ENCODE results near the gene MTR. TPM values are rescaled to one million over a fixed set of nuclear protein-coding genes. Genes with fewer than 3 reads are reported as not detected.

The MTR gene
- total RNA-seq, 2 donors from 2014 or later, result 31.3 to 39.8 TPM

GRCh38 chr1:236916131-236916800 lies 121.2 kb downstream of the MTR start:
- ATAC-seq (ENCODE audit: insufficient number of reproducible peaks, low FRiP score, low read depth), result no peak
- Histone ChIP-seq H3K27me3 (replicated peaks; ENCODE audit: insufficient read depth) (no peaks in the 10 kb centered on the region), H3K9me3 (peaks cover 2% of the 10 kb centered on the region), H3K36me3 (no peaks in the 10 kb centered on the region), H3K4me3 (no peak overlapping the region), H3K4me1 (ENCODE audit: control insufficient read depth in 1 of 2, low read depth in 2 of 2) (no peaks in the 10 kb centered on the region), H3K27ac (no peak overlapping the region)
- no peak for DNase-seq (ENCODE audit: low spot score)
- no peak for TF ChIP-seq CTCF (IDR thresholded peaks at IDR 0.05)

- ATAC-seq (ENCODE audit: insufficient number of reproducible peaks, low FRiP score, low read depth), result no peak
- Histone ChIP-seq H3K4me1 (ENCODE audit: control insufficient read depth in 1 of 2, low read depth in 2 of 2) (no peaks in the 10 kb centered on the region), H3K27ac (no peak overlapping the region), H3K9me3 (peaks cover 2% of the 10 kb centered on the region), H3K36me3 (no peaks in the 10 kb centered on the region), H3K4me3 (no peak overlapping the region), H3K27me3 (replicated peaks; ENCODE audit: insufficient read depth) (no peaks in the 10 kb centered on the region)
- TF ChIP-seq CTCF (IDR thresholded peaks at IDR 0.05), result no peak
- DNase-seq (ENCODE audit: low spot score), result no peak
Observed at GRCh38 chr1:236917448-236917847, 122.4 kb downstream of the MTR start.

- Histone ChIP-seq H3K4me1 (ENCODE audit: control insufficient read depth in 1 of 2, low read depth in 2 of 2) (no peaks in the 10 kb centered on the region), H3K4me3 (no peak overlapping the region), H3K27ac (no peak overlapping the region), H3K27me3 (replicated peaks; ENCODE audit: insufficient read depth) (no peaks in the 10 kb centered on the region), H3K9me3 (peaks cover 2% of the 10 kb centered on the region), H3K36me3 (no peaks in the 10 kb centered on the region)
- TF ChIP-seq CTCF (IDR thresholded peaks at IDR 0.05), result no peak
- DNase-seq (ENCODE audit: low spot score) (no peak), ATAC-seq (ENCODE audit: insufficient number of reproducible peaks, low FRiP score, low read depth) (no peak)
Observed at GRCh38 chr1:236920286-236920894, 125.3 kb downstream of the MTR start.

- DNase-seq (ENCODE audit: low spot score), result no peak
- TF ChIP-seq CTCF (IDR thresholded peaks at IDR 0.05), result no peak
Observed at GRCh38 chr1:236921610-236922009, 126.5 kb downstream of the MTR start.

GRCh38 chr1:236922190-236922589 lies 127.1 kb downstream of the MTR start:
- ATAC-seq (ENCODE audit: insufficient number of reproducible peaks, low FRiP score, low read depth), result no peak
- no peak for TF ChIP-seq CTCF (IDR thresholded peaks at IDR 0.05)
- no peak for DNase-seq (ENCODE audit: low spot score)
- Histone ChIP-seq H3K4me3 (no peak overlapping the region), H3K27ac (no peak overlapping the region), H3K36me3 (no peaks in the 10 kb centered on the region), H3K27me3 (replicated peaks; ENCODE audit: insufficient read depth) (no peaks in the 10 kb centered on the region), H3K9me3 (no peaks in the 10 kb centered on the region), H3K4me1 (ENCODE audit: control insufficient read depth in 1 of 2, low read depth in 2 of 2) (no peaks in the 10 kb centered on the region)

More at GRCh38 chr1:236921610-236922009, 126.5 kb downstream of the MTR start:
- Histone ChIP-seq H3K9me3 (peaks cover 2% of the 10 kb centered on the region), H3K4me1 (ENCODE audit: control insufficient read depth in 1 of 2, low read depth in 2 of 2) (no peaks in the 10 kb centered on the region), H3K36me3 (no peaks in the 10 kb centered on the region), H3K27me3 (replicated peaks; ENCODE audit: insufficient read depth) (no peaks in the 10 kb centered on the region), H3K4me3 (no peak overlapping the region), H3K27ac (no peak overlapping the region)
- ATAC-seq (ENCODE audit: insufficient number of reproducible peaks, low FRiP score, low read depth), result no peak

Measured in thoracic aorta (tissue), 2 donors.